Vagina (tissue), 2 donors: Measurements from ENCODE around the gene MEI1.

Experiments used
- POLR2A ChIP-seq, 2 donors: fragments of 450-650 bp; IDR thresholded peaks; one replicate each; pipeline ENCODE4 v1.6.1; 2017; ENCODE audit warnings: antibody characterized with exemption in 2 of 2, mild to moderate bottlenecking in 2 of 2, moderate library complexity in 2 of 2
- TF ChIP-seq, protein P1 (sequence below), 3 experiments: fragments of 450-650 bp in 2 of 3; fragments of 200-600 bp in 1 of 3; sonication (generic) in 1 of 3; IDR thresholded peaks; one replicate each; pipeline ENCODE4 v1.5.1; 2017 to 2019; ENCODE audit warnings: antibody characterized with exemption in 3 of 3, mild to moderate bottlenecking in 2 of 3, moderate library complexity in 2 of 3

DNA sequence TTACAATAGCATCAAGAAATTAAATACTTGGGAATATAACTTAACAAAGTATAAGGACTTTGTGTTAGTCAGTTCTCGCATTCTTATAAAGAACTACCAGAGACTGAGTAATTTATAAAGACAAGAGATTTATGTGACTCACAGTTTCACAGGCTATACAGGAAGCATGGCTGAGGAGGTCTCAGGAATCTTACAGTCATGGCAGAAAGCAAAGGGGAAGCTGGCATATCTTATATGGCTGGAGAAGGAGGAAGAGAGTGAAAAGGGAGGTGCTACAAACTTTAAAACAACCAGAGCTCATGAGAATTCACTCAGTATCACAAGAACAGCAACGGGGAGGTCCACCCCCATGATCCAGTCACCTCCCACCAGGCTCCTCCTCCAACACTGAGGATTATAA, 69.1 kb downstream of the MEI1 start:
- TF ChIP-seq, protein P1, sequence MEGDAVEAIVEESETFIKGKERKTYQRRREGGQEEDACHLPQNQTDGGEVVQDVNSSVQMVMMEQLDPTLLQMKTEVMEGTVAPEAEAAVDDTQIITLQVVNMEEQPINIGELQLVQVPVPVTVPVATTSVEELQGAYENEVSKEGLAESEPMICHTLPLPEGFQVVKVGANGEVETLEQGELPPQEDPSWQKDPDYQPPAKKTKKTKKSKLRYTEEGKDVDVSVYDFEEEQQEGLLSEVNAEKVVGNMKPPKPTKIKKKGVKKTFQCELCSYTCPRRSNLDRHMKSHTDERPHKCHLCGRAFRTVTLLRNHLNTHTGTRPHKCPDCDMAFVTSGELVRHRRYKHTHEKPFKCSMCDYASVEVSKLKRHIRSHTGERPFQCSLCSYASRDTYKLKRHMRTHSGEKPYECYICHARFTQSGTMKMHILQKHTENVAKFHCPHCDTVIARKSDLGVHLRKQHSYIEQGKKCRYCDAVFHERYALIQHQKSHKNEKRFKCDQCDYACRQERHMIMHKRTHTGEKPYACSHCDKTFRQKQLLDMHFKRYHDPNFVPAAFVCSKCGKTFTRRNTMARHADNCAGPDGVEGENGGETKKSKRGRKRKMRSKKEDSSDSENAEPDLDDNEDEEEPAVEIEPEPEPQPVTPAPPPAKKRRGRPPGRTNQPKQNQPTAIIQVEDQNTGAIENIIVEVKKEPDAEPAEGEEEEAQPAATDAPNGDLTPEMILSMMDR (IDR thresholded peaks at IDR 0.05) = no peak
- TF ChIP-seq POLR2A (IDR thresholded peaks at IDR 0.05) = no peak
